H9 (cell line): Measurements from ENCODE around the gene RAI14. TPM values are rescaled to one million over a fixed set of nuclear protein-coding genes. Genes with fewer than 3 reads are reported as not detected.

Experiments
- DNase-seq: peaks from one replicate; pipeline ENCODE4 v3.0.0-alpha.2; 2017
- H2AFZ ChIP-seq: one replicate; pipeline ENCODE4 v1.6.1; 2013; ENCODE audit warnings: mild to moderate bottlenecking, low read length, control low read depth, moderate library complexity
- H2AK5ac ChIP-seq: 2 replicates; pipeline ENCODE4 v1.6.1; 2013; ENCODE audit warnings: low read length, control low read depth, mixed read lengths; ENCODE audit not compliant: insufficient read length
- H2BK120ac ChIP-seq: one replicate; pipeline ENCODE4 v1.6.1; 2013; ENCODE audit warnings: low read depth, mild to moderate bottlenecking, low read length, control low read depth, inconsistent platforms; ENCODE audit not compliant: poor library complexity, severe bottlenecking
- H2BK12ac ChIP-seq: 2 replicates; pipeline ENCODE4 v1.6.1; 2013; ENCODE audit warnings: low read length, control low read depth, mixed read lengths, low read depth; ENCODE audit not compliant: insufficient read length
- H2BK15ac ChIP-seq: 2 replicates; pipeline ENCODE4 v1.6.1; 2013; ENCODE audit warnings: low read depth, low read length, control low read depth
- H2BK20ac ChIP-seq: one replicate; pipeline ENCODE4 v1.6.1; 2013; ENCODE audit warnings: low read depth, mild to moderate bottlenecking, low read length, control low read depth, inconsistent platforms; ENCODE audit not compliant: poor library complexity, severe bottlenecking
- H2BK5ac ChIP-seq: 2 replicates; pipeline ENCODE4 v1.6.1; 2013; ENCODE audit warnings: low read length, control low read depth, mixed read lengths; ENCODE audit not compliant: insufficient read length
- H3K14ac ChIP-seq: 2 replicates; pipeline ENCODE4 v1.6.1; 2013; ENCODE audit warnings: low read length, control low read depth; ENCODE audit not compliant: insufficient read depth
- H3K18ac ChIP-seq: 2 replicates; pipeline ENCODE4 v1.6.1; 2013; ENCODE audit warnings: low read depth, mild to moderate bottlenecking, mixed read lengths, low read length, control low read depth; ENCODE audit not compliant: insufficient read length
- H3K23ac ChIP-seq: 2 replicates; pipeline ENCODE4 v1.6.1; 2013; ENCODE audit warnings: low read length, control low read depth, mixed read lengths, low read depth; ENCODE audit not compliant: insufficient read length
- H3K23me2 ChIP-seq: 2 replicates; pipeline ENCODE4 v1.6.1; 2013; ENCODE audit warnings: low read depth, mild to moderate bottlenecking, mixed read lengths, low read length, control low read depth; ENCODE audit not compliant: insufficient read length, poor library complexity, severe bottlenecking
- H3K27ac ChIP-seq: 2 replicates; pipeline ENCODE4 v1.5.1; 2013; ENCODE audit warnings: low read length, control low read depth, mixed read lengths, low read depth; ENCODE audit not compliant: insufficient read length
- H3K27me3 ChIP-seq: 2 replicates; pipeline ENCODE4 v1.6.1; 2013; ENCODE audit warnings: low read length, control low read depth, inconsistent platforms; ENCODE audit not compliant: insufficient read depth
- H3K4ac ChIP-seq: 2 replicates; pipeline ENCODE4 v1.6.1; 2013; ENCODE audit warnings: low read depth, mild to moderate bottlenecking, control low read depth, inconsistent platforms, low read length, moderate library complexity
- H3K4me1 ChIP-seq: 2 replicates; pipeline ENCODE4 v1.6.1; 2013; ENCODE audit warnings: low read length, control low read depth, inconsistent platforms; ENCODE audit not compliant: insufficient read depth
- H3K4me2 ChIP-seq: 2 replicates; pipeline ENCODE4 v1.6.1; 2013; ENCODE audit warnings: low read length, control low read depth, mixed read lengths; ENCODE audit not compliant: insufficient read length, insufficient read depth
- H3K56ac ChIP-seq: 2 replicates; pipeline ENCODE4 v1.6.1; 2013; ENCODE audit warnings: low read depth, mild to moderate bottlenecking, mixed read lengths, low read length, control low read depth; ENCODE audit not compliant: insufficient read length
- H3K79me1 ChIP-seq: 2 replicates; pipeline ENCODE4 v1.6.1; 2013; ENCODE audit warnings: low read depth, mild to moderate bottlenecking, moderate library complexity, low read length, control low read depth, inconsistent platforms; ENCODE audit not compliant: insufficient read depth, poor library complexity, severe bottlenecking
- H3K79me2 ChIP-seq: 2 replicates; pipeline ENCODE4 v1.6.1; 2013; ENCODE audit warnings: low read length, control low read depth, inconsistent platforms; ENCODE audit not compliant: insufficient read depth
- H3K9ac ChIP-seq: 2 replicates; pipeline ENCODE4 v1.6.1; 2013; ENCODE audit warnings: low read length, control low read depth, mixed read lengths; ENCODE audit not compliant: insufficient read length; ENCODE audit errors: extremely low read depth
- H3K9me3 ChIP-seq: one replicate; pipeline ENCODE4 v1.6.1; 2013; ENCODE audit warnings: low read depth, low read length, inconsistent platforms; ENCODE audit not compliant: control insufficient read depth
- H3T11ph ChIP-seq: one replicate; pipeline ENCODE4 v1.6.1; 2013; ENCODE audit warnings: mild to moderate bottlenecking, low read length, control low read depth, inconsistent platforms
- H4K20me1 ChIP-seq: one replicate; pipeline ENCODE4 v1.6.1; 2013; ENCODE audit not compliant: control insufficient read depth, insufficient read length, insufficient read depth
- H4K5ac ChIP-seq: 2 replicates; pipeline ENCODE4 v1.6.1; 2013; ENCODE audit warnings: low read depth, mild to moderate bottlenecking, mixed read lengths, low read length, control low read depth; ENCODE audit not compliant: insufficient read length
- H4K8ac ChIP-seq: replicated peaks from 2 replicates; pipeline ENCODE4 v1.6.1; 2013; ENCODE audit warnings: low read length, control low read depth, mixed read lengths, low read depth; ENCODE audit not compliant: insufficient read length
- H4K91ac ChIP-seq: 2 replicates; pipeline ENCODE4 v1.6.1; 2013; ENCODE audit warnings: low read depth, mild to moderate bottlenecking, moderate library complexity, mixed read lengths, low read length, control low read depth; ENCODE audit not compliant: insufficient read length
- H3K27ac Mint-ChIP-seq, 3 experiments: 2 replicates in 2 of 3; 3 replicates in 1 of 3; pipeline ENCODE4 v1.8.0; 2020 to 2021; ENCODE audit warnings: mixed read lengths in 3 of 3, mild to moderate bottlenecking in 1 of 3, moderate library complexity in 1 of 3
- H3K27me3 Mint-ChIP-seq: 2 replicates; pipeline ENCODE4 v1.8.0; 2021; ENCODE audit warnings: low read depth, mild to moderate bottlenecking, moderate library complexity, mixed read lengths
- H3K36me3 Mint-ChIP-seq, 3 experiments: 2 replicates in 2 of 3; 3 replicates in 1 of 3; pipeline ENCODE4 v1.8.0; 2020 to 2021; ENCODE audit warnings: low read depth in 3 of 3, mixed read lengths in 3 of 3; ENCODE audit not compliant: insufficient read depth in 1 of 3
- H3K4me1 Mint-ChIP-seq, 2 experiments: 2 replicates each; pipeline ENCODE4 v1.8.0; 2020; ENCODE audit warnings: mixed read lengths in 2 of 2
- H3K4me3 Mint-ChIP-seq, 2 experiments: 2 replicates in 1 of 2; 3 replicates in 1 of 2; pipeline ENCODE4 v1.8.0; 2020 to 2021; ENCODE audit warnings: mild to moderate bottlenecking in 2 of 2, mixed read lengths in 2 of 2, moderate library complexity in 1 of 2
- H3K9me3 Mint-ChIP-seq, 2 experiments: 2 replicates in 1 of 2; 3 replicates in 1 of 2; pipeline ENCODE4 v1.8.0; 2020; ENCODE audit warnings: mild to moderate bottlenecking in 2 of 2, mixed read lengths in 2 of 2, moderate library complexity in 1 of 2
- WGBS: extraction: QIAGEN DNeasy Blood & Tissue Kit; methylation state at CpG from one replicate; pipeline ENCODE4 v1.1.7; 2013; ENCODE audit warnings: missing lambda C conversion rate, low lambda C conversion rate, mixed read lengths; ENCODE audit not compliant: insufficient read length; ENCODE audit errors: extremely low coverage; 5-methylcytosine and 5-hydroxymethylcytosine counted together
- total RNA-seq: library from RNA; stranded (reverse); gene quantifications from 2 replicates; pipeline ENCODE4 v1.2.1, GENCODE V29; 2021
- TF ChIP-seq, protein P1 (sequence below): fragments of 200-600 bp; sonication (generic); conservative IDR thresholded peaks from 3 replicates; pipeline ENCODE4 v1.8.0; 2021; ENCODE audit warnings: antibody characterized with exemption, mild to moderate bottlenecking

The RAI14 gene
- total RNA-seq, 1 experiment from 2014 or later = 127 TPM

DNA sequence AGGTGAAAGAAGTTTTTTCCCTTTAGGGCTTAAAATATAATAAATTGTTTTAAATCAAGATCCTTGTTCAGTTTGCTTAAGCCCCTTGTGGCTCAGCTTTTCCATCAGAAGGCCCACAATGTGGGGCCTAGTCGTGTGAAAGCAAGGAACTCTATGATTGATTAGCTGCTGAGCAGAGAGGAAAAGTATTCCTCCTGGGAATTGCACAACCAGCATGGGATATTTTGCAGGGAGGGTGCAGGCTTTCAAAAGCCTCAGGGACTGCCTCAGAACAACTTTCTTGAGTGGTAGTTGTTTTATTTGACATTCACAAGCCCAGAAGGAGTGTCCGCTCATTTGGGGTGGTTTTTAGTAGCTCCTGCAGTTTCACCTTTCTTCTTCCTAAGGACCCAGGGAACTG is 202.7 kb downstream of the RAI14 start:
- no peaks in the 10 kb centered on the region for H3K79me2 ChIP-seq
- no peak overlapping the region for H2BK12ac ChIP-seq
- H3K27ac ChIP-seq = no peak overlapping the region
- no peak overlapping the region for H2BK20ac ChIP-seq
- no peaks in the 10 kb centered on the region for H3K79me1 ChIP-seq
- H3K27ac Mint-ChIP-seq = no peak overlapping the region
- no peaks in the 10 kb centered on the region; a peak in 1 of 5 replicates for H3K9me3 Mint-ChIP-seq
- H3K23me2 ChIP-seq = no peaks in the 10 kb centered on the region
- no CpG with 5 or more reads among the region's 2 CpGs for WGBS
- H2BK15ac ChIP-seq = no peak overlapping the region
- TF ChIP-seq, protein P1, sequence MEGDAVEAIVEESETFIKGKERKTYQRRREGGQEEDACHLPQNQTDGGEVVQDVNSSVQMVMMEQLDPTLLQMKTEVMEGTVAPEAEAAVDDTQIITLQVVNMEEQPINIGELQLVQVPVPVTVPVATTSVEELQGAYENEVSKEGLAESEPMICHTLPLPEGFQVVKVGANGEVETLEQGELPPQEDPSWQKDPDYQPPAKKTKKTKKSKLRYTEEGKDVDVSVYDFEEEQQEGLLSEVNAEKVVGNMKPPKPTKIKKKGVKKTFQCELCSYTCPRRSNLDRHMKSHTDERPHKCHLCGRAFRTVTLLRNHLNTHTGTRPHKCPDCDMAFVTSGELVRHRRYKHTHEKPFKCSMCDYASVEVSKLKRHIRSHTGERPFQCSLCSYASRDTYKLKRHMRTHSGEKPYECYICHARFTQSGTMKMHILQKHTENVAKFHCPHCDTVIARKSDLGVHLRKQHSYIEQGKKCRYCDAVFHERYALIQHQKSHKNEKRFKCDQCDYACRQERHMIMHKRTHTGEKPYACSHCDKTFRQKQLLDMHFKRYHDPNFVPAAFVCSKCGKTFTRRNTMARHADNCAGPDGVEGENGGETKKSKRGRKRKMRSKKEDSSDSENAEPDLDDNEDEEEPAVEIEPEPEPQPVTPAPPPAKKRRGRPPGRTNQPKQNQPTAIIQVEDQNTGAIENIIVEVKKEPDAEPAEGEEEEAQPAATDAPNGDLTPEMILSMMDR = no peak
- H3K9me3 ChIP-seq = no peaks in the 10 kb centered on the region
- H3K9ac ChIP-seq = no peak overlapping the region
- no peak overlapping the region for H4K5ac ChIP-seq
- H3K4me3 Mint-ChIP-seq = no peak overlapping the region
- H2AK5ac ChIP-seq = no peak overlapping the region
- no peak overlapping the region for H3K14ac ChIP-seq
- H3K4me1 Mint-ChIP-seq = peaks cover 12 to 14% of the 10 kb centered on the region in 2 experiments
- no peak overlapping the region for H2BK120ac ChIP-seq
- H4K91ac ChIP-seq = no peak overlapping the region
- H3K4me2 ChIP-seq = no peak overlapping the region
- H3K23ac ChIP-seq = no peak overlapping the region
- peaks cover 12% of the 10 kb centered on the region; the same call in 1 of the 2 replicates for H3K4me1 ChIP-seq
- H3K27me3 Mint-ChIP-seq = no peaks in the 10 kb centered on the region; the same call in 1 of the 2 replicates
- no peak overlapping the region for H3K4ac ChIP-seq
- H4K20me1 ChIP-seq = no peaks in the 10 kb centered on the region
- no peak overlapping the region for H3K18ac ChIP-seq
- H3K56ac ChIP-seq = no peak overlapping the region
- H2AFZ ChIP-seq = no peak overlapping the region
- peaks cover 0 to 2% (median 0%) of the 10 kb centered on the region in 3 experiments; a peak in 1 of 7 replicates for H3K36me3 Mint-ChIP-seq
- H3K27me3 ChIP-seq = no peaks in the 10 kb centered on the region
- no peak overlapping the region for H4K8ac ChIP-seq
- H3T11ph ChIP-seq = no peak overlapping the region
- DNase-seq = no peak
- no peak overlapping the region for H2BK5ac ChIP-seq
